Activated T-helper 2 cell treated with anti-CD3 and anti-CD28 coated beads, Interferon-gamma antibody, Interleukin-2, Interleukin-4, amounts not matched to agents 10 μg/mL and 5 μg/mL and 100 μg/mL, durations not matched to agents 14 hours and 24 hours and 36 hours (primary cell): ENCODE results near the gene ENTPD5. TPM values are rescaled to one million over a fixed set of nuclear protein-coding genes. Genes with fewer than 3 reads are reported as not detected.

Experiments used
- DNase-seq: peaks from one replicate; pipeline ENCODE4 v3.0.0; 2021; ENCODE audit warnings: low spot score
- H3K27ac Mint-ChIP-seq: one replicate; pipeline ENCODE4 v1.8.0; 2021; ENCODE audit warnings: mixed read lengths
- H3K27me3 Mint-ChIP-seq: one replicate; pipeline ENCODE4 v1.8.0; 2021; ENCODE audit warnings: low read depth, mixed read lengths
- H3K36me3 Mint-ChIP-seq: one replicate; pipeline ENCODE4 v1.8.0; 2021; ENCODE audit warnings: low read depth, mixed read lengths
- H3K4me1 Mint-ChIP-seq: one replicate; pipeline ENCODE4 v1.8.0; 2021; ENCODE audit warnings: low read depth, mixed read lengths
- H3K4me3 Mint-ChIP-seq: one replicate; pipeline ENCODE4 v1.8.0; 2021; ENCODE audit warnings: low read depth, mild to moderate bottlenecking, moderate library complexity, mixed read lengths
- H3K9me3 Mint-ChIP-seq: one replicate; pipeline ENCODE4 v1.8.0; 2021; ENCODE audit warnings: mixed read lengths
- intact Hi-C: fragments of 100-400 bp; cut with micrococcal nuclease; formaldehyde crosslinking; loops from one replicate; pipeline ENCODE4 v1.15.1; 2023
- total RNA-seq: library from RNA; stranded (reverse); gene quantifications from 2 replicates; pipeline ENCODE4 v1.2.3, GENCODE V29; 2022

Gene ENTPD5
- total RNA-seq, 1 donor from 2014 or later = 9.9 TPM

DNA sequence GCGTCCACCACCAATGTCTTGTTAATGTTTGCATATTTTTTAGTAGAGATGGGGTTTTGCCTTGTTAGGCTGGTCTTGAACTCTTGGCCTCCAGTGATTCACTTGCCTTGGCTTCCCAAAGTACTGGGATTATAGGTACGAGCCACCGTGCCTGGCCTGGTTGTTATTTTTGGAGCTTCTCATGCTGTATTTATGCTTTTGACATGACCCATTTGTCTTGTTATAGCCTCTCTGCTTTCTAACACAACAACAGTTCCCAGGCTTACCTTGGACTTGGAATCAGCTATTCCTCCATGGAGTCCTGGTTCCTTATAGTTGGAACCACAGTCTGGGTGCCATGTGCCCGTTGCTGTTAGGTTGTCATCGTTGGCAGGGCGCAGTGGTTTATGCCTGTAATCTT lies 102.8 kb downstream of the ENTPD5 start:
- no peak overlapping the region for H3K4me3 Mint-ChIP-seq
- H3K4me1 Mint-ChIP-seq = no peaks in the 10 kb centered on the region
- H3K27me3 Mint-ChIP-seq = no peaks in the 10 kb centered on the region
- no peak for DNase-seq
- no peaks in the 10 kb centered on the region for H3K9me3 Mint-ChIP-seq
- no peak overlapping the region for H3K27ac Mint-ChIP-seq
- H3K36me3 Mint-ChIP-seq = peaks cover 69% of the 10 kb centered on the region
- intact Hi-C loops = no loop called here

DNA sequence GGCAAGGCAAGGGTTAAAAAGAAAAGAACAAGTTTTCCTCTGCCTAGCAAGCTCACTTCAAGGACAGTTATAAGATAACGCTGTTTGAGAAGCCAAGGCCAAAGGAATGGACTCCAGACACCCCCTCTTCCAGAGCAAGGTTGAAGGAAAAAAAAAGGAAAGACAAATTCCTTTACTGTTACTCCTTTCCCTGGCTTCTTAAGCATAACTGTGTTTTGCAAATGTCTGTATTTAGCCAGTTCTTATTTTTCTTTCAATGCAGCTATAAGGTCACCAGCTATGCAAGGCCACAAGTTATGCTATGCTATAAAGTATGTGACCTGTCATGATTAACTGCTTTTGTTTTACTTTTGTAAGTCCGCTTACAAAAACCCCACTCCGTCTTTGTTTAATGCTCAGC lies 105.8 kb downstream of the ENTPD5 start:
- Mint-ChIP-seq H3K27me3 (no peaks in the 10 kb centered on the region), H3K4me1 (peaks cover 3% of the 10 kb centered on the region), H3K9me3 (no peaks in the 10 kb centered on the region), H3K36me3 (peaks cover 72% of the 10 kb centered on the region), H3K4me3 (no peak overlapping the region), H3K27ac (no peak overlapping the region)
- DNase-seq = no peak
- intact Hi-C loops = no loop called here

DNA sequence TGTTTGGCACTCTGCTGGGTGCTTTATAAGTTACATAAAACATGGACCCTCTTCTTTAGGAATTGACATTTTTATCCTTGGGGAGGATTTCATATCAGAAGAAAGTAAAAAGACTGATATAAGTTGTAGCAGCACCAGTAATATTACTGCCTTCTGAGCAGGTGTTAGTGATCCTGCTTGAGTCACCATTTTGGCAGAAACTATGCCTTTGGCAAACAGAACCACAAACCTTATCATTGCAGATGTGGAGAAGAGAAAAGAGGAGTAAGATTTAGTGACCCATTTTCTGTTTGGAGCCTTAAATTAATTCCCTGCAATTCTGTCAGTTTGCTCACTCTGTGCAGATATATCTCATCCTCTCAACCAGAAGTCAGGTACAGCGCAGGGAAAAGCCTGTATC lies 109.4 kb downstream of the ENTPD5 start:
- DNase-seq = no peak
- H3K27ac Mint-ChIP-seq = no peak overlapping the region
- H3K4me1 Mint-ChIP-seq = peaks cover 3% of the 10 kb centered on the region
- intact Hi-C loops = no loop called here
- H3K9me3 Mint-ChIP-seq = no peaks in the 10 kb centered on the region
- H3K36me3 Mint-ChIP-seq = peaks cover 85% of the 10 kb centered on the region
- no peaks in the 10 kb centered on the region for H3K27me3 Mint-ChIP-seq
- no peak overlapping the region for H3K4me3 Mint-ChIP-seq

Other genes with a start within 250 kb of the ENTPD5 start
- gene PTGR2, start 167.5 kb downstream of the ENTPD5 start, total RNA-seq = 1.4 and 1.6 TPM in 2 replicates
- 77.5 and 82.9 TPM in 2 replicates for gene ZNF410, start 132.4 kb downstream of the ENTPD5 start, total RNA-seq
- gene FAM161B, start 69.2 kb downstream of the ENTPD5 start, total RNA-seq = 0.57 and 0.68 TPM in 2 replicates
- gene COQ6, start 69.0 kb downstream of the ENTPD5 start, total RNA-seq = 17.2 and 17.8 TPM in 2 replicates
- 0.23 and 0.82 TPM in 2 replicates for gene BBOF1, start 61 bp upstream of the ENTPD5 start, total RNA-seq
- gene ALDH6A1, start 65.2 kb upstream of the ENTPD5 start, total RNA-seq = 14.8 and 17.6 TPM in 2 replicates
- 16.7 and 19.0 TPM in 2 replicates for gene LIN52, start 65.7 kb upstream of the ENTPD5 start, total RNA-seq
- not detected in 2 replicates for gene VSX2, start 220.2 kb upstream of the ENTPD5 start, total RNA-seq